B cell (primary cell): Measurements from ENCODE around the gene ACOX2. TPM values are rescaled to one million over a fixed set of nuclear protein-coding genes. Genes with fewer than 3 reads are reported as not detected.

Experiments used
- ATAC-seq: fragments of 200-7000 bp; cut with Tn5 transposase; one replicate; pipeline ENCODE4 v1.10.0; 2021; ENCODE audit warnings: low read depth, mild to moderate bottlenecking, moderate number of reproducible peaks, moderate library complexity
- CTCF ChIA-PET: fragments of 350-600 bp; sonication (Branson Sonifier 250); formaldehyde crosslinking; loops from one replicate; lab custom pipeline; 2021; ENCODE audit warnings: antibody characterized with exemption, inconsistent platforms; lab: Charles Lee
- POLR2A ChIA-PET: fragments of 350-600 bp; sonication (Branson Sonifier 250); formaldehyde crosslinking; loops from one replicate; lab custom pipeline; 2021; ENCODE audit warnings: antibody characterized with exemption; lab: Charles Lee
- DNase-seq: peaks from one replicate; pipeline ENCODE4 v3.0.0; 2013
- H2AFZ ChIP-seq: 2 replicates; pipeline ENCODE4 v1.6.1; 2012; ENCODE audit warnings: mild to moderate bottlenecking, low read depth, low read length; ENCODE audit not compliant: insufficient read depth, poor library complexity, severe bottlenecking
- H3K27ac ChIP-seq, 2 donors: 1 replicate in 1 of 2; 2 replicates in 1 of 2; pipeline ENCODE4 v1.5.1; 2012 to 2013; ENCODE audit warnings: low read length in 2 of 2, mild to moderate bottlenecking in 2 of 2, moderate library complexity in 1 of 2
- H3K27me3 ChIP-seq, 4 experiments: fragments of 200-600 bp in 1 of 4; sonication (generic) in 1 of 4; replicated peaks in 1 of 4; 1 replicate in 2 of 4; 2 replicates in 2 of 4; pipeline versions ENCODE4 v1.6.1 to v1.7.0; 2013 to 2016; ENCODE audit warnings: low read length in 3 of 4, mild to moderate bottlenecking in 2 of 4, mixed read lengths in 1 of 4, moderate library complexity in 1 of 4; ENCODE audit not compliant: insufficient read depth in 4 of 4, control insufficient read depth in 3 of 4; ENCODE audit errors: control extremely low read depth in 1 of 4
- H3K36me3 ChIP-seq, 2 experiments: replicated peaks in 1 of 2; 1 replicate in 1 of 2; 2 replicates in 1 of 2; pipeline versions ENCODE4 v1.6.1 to v1.7.1; 2013; ENCODE audit warnings: low read length in 1 of 2; ENCODE audit not compliant: insufficient read depth in 2 of 2, control insufficient read depth in 1 of 2; ENCODE audit errors: control extremely low read depth in 1 of 2, extremely low read depth in 1 of 2
- H3K4me1 ChIP-seq, 2 donors: fragments of 200-600 bp in 1 of 2; sonication (generic) in 1 of 2; 1 replicate in 1 of 2; 2 replicates in 1 of 2; pipeline versions ENCODE4 v1.5.1 to v1.6.1; 2013 to 2017; ENCODE audit warnings: low read length in 2 of 2; ENCODE audit not compliant: control insufficient read depth in 2 of 2, insufficient read depth in 2 of 2
- H3K4me2 ChIP-seq: replicated peaks from 2 replicates; pipeline ENCODE3; 2012; ENCODE audit warnings: mild to moderate bottlenecking, low read depth, low read length; ENCODE audit not compliant: poor library complexity, severe bottlenecking
- H3K4me3 ChIP-seq, 5 experiments: fragments of 200-600 bp in 1 of 5; sonication (generic) in 1 of 5; 1 replicate in 3 of 5; 2 replicates in 2 of 5; pipeline versions ENCODE4 v1.5.1 to v1.7.0; 2011 to 2016; ENCODE audit warnings: low read length in 4 of 5, mild to moderate bottlenecking in 4 of 5, low read depth in 2 of 5, control low read depth in 1 of 5, moderate library complexity in 1 of 5; ENCODE audit not compliant: insufficient read depth in 1 of 5; ENCODE audit errors: control extremely low read depth in 1 of 5, extremely low read depth in 1 of 5
- H3K79me2 ChIP-seq: fragments of 200-600 bp; sonication (generic); one replicate; pipeline ENCODE4 v1.6.0; 2016; ENCODE audit warnings: low read length; ENCODE audit not compliant: control insufficient read depth, insufficient read depth
- H3K9ac ChIP-seq: fragments of 200-600 bp; sonication (generic); 2 replicates; pipeline ENCODE4 v1.6.1; 2017; ENCODE audit warnings: mild to moderate bottlenecking, low read length, moderate library complexity
- H3K9me3 ChIP-seq, 3 donors: one replicate each; pipeline versions ENCODE4 v1.6.1 to v1.7.1; 2013; ENCODE audit warnings: low read length in 2 of 3; ENCODE audit not compliant: control insufficient read depth in 2 of 3, insufficient read depth in 1 of 3; ENCODE audit errors: control extremely low read depth in 1 of 3
- H4K20me1 ChIP-seq: 2 replicates; pipeline ENCODE4 v1.6.0; 2012; ENCODE audit warnings: mild to moderate bottlenecking, low read length; ENCODE audit not compliant: insufficient read depth, control insufficient read depth, poor library complexity, severe bottlenecking
- H3K27ac Mint-ChIP-seq: one replicate; pipeline ENCODE4 v1.8.0; 2021; ENCODE audit warnings: mixed read lengths
- H3K27me3 Mint-ChIP-seq: one replicate; pipeline ENCODE4 v1.8.0; 2021; ENCODE audit warnings: mixed read lengths
- H3K4me1 Mint-ChIP-seq: one replicate; pipeline ENCODE4 v1.8.0; 2021; ENCODE audit warnings: mixed read lengths
- H3K4me3 Mint-ChIP-seq: one replicate; pipeline ENCODE4 v1.8.0; 2021; ENCODE audit warnings: mixed read lengths
- H3K9me3 Mint-ChIP-seq: one replicate; pipeline ENCODE4 v1.8.0; 2022; ENCODE audit warnings: mixed read lengths; ENCODE audit not compliant: insufficient read depth
- EZH2 ChIP-seq: IDR thresholded peaks from 2 replicates; pipeline ENCODE4 v1.6.1; 2012; ENCODE audit warnings: borderline replicate concordance, low read depth, mild to moderate bottlenecking, moderate library complexity, low read length; ENCODE audit not compliant: insufficient read depth, poor library complexity, severe bottlenecking
- WGBS: methylation state at CpG from one replicate; pipeline ENCODE4 v1.1.5; 2013; ENCODE audit warnings: missing lambda C conversion rate; ENCODE audit not compliant: insufficient coverage; 5-methylcytosine and 5-hydroxymethylcytosine counted together
- intact Hi-C: fragments of 100-400 bp; cut with micrococcal nuclease; formaldehyde crosslinking; loops from one replicate; pipeline ENCODE4 v1.10.0; 2022
- polyA plus RNA-seq: library from polyadenylated mRNA; depleted of rRNA; stranded (reverse); fragments of >200 nt; gene quantifications from 2 replicates; pipeline ENCODE4 v1.2.3, GENCODE V29; 2012
- total RNA-seq, 2 donors: library from RNA; stranded (reverse); fragments of 120-200 nt in 1 of 2; gene quantifications; 1 replicate in 1 of 2; 2 replicates in 1 of 2; pipeline versions ENCODE4 v1.2.3 to v1.2.4, GENCODE V29; 2013 to 2022
- TF ChIP-seq, protein P1 (sequence below): fragments of 200-600 bp; IDR thresholded peaks from one replicate; pipeline ENCODE4 v1.8.0; 2022; ENCODE audit warnings: antibody characterized with exemption, mild to moderate bottlenecking

ACOX2 gene
- total and polyA plus RNA-seq, 2 donors (not counting 1 experiment from before 2014, with no cell fraction given), result not detected

- WGBS, result 93% methylated on average over 5 of the region's 12 CpGs
- intact Hi-C loops, result no loop called here
- H3K9me3 Mint-ChIP-seq, result no peaks in the 10 kb centered on the region
- Histone ChIP-seq H3K27me3 (peaks cover 0 to 8% (median 0%) of the 10 kb centered on the region in 4 experiments), H3K4me1 (no peaks in the 10 kb centered on the region), H3K4me2 (no peak overlapping the region), H3K79me2 (no peaks in the 10 kb centered on the region), H3K9ac (no peak overlapping the region), H4K20me1 (no peaks in the 10 kb centered on the region), H3K36me3 (no peaks in the 10 kb centered on the region), H3K4me3 (no peak overlapping the region), H3K9me3 (no peaks in the 10 kb centered on the region), H2AFZ (no peak overlapping the region), H3K27ac (no peak overlapping the region)
- ChIA-PET POLR2A (no interaction called here), CTCF (no interaction called here)
- H3K27me3 Mint-ChIP-seq, result peaks cover 22% of the 10 kb centered on the region
- DNase-seq (no peak), ATAC-seq (no peak)
- TF ChIP-seq, protein P1, sequence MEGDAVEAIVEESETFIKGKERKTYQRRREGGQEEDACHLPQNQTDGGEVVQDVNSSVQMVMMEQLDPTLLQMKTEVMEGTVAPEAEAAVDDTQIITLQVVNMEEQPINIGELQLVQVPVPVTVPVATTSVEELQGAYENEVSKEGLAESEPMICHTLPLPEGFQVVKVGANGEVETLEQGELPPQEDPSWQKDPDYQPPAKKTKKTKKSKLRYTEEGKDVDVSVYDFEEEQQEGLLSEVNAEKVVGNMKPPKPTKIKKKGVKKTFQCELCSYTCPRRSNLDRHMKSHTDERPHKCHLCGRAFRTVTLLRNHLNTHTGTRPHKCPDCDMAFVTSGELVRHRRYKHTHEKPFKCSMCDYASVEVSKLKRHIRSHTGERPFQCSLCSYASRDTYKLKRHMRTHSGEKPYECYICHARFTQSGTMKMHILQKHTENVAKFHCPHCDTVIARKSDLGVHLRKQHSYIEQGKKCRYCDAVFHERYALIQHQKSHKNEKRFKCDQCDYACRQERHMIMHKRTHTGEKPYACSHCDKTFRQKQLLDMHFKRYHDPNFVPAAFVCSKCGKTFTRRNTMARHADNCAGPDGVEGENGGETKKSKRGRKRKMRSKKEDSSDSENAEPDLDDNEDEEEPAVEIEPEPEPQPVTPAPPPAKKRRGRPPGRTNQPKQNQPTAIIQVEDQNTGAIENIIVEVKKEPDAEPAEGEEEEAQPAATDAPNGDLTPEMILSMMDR, result no peak
- TF ChIP-seq EZH2, result no peak
- H3K4me3 Mint-ChIP-seq, result no peak overlapping the region
- H3K27ac Mint-ChIP-seq, result no peak overlapping the region
- no peaks in the 10 kb centered on the region for H3K4me1 Mint-ChIP-seq
Observed at GRCh38 chr3:58560771-58561311, 23.9 kb upstream of the ACOX2 start.

GRCh38 chr3:58559586-58559985, 22.6 kb upstream of the ACOX2 start:
- POLR2A ChIA-PET, result no interaction called here
- Histone ChIP-seq H3K4me1 (no peaks in the 10 kb centered on the region), H3K4me2 (no peak overlapping the region), H3K4me3 (no peak overlapping the region), H3K9ac (no peak overlapping the region), H2AFZ (no peak overlapping the region), H3K27ac (no peak overlapping the region), H3K27me3 (peaks cover 0 to 11% (median 0%) of the 10 kb centered on the region in 4 experiments), H3K36me3 (no peaks in the 10 kb centered on the region), H3K9me3 (no peaks in the 10 kb centered on the region), H3K79me2 (no peaks in the 10 kb centered on the region), H4K20me1 (no peaks in the 10 kb centered on the region)
- no peaks in the 10 kb centered on the region for H3K4me1 Mint-ChIP-seq
- H3K27ac Mint-ChIP-seq, result no peak overlapping the region
- DNase-seq, result no peak
- ATAC-seq, result no peak
- WGBS, result 100% methylated on average over 2 of the region's 5 CpGs
- intact Hi-C loops, result no loop called here
- no peak for TF ChIP-seq EZH2
- TF ChIP-seq, protein P1, result no peak
- H3K27me3 Mint-ChIP-seq, result peaks cover 32% of the 10 kb centered on the region
- H3K9me3 Mint-ChIP-seq, result no peaks in the 10 kb centered on the region
- CTCF ChIA-PET, result interaction anchor here (1.9 kb wide), 1 partner anchor 26 kb away, joined by 4 read pairs; no protein-coding TSS in a partner anchor
- H3K4me3 Mint-ChIP-seq, result no peak overlapping the region
